GM12865 (cell line): Measurements from ENCODE around the gene KIF2C.
A peak's percentile ranks its signal among the peaks of the same experiment; 100 is the strongest.

ENCODE experiments used
- DNase-seq: peaks from one replicate; pipeline ENCODE4 v3.0.0; 2010; ENCODE audit warnings: low read depth
- H3K4me3 ChIP-seq: 2 replicates; pipeline ENCODE4 v1.5.1; 2011; ENCODE audit warnings: mild to moderate bottlenecking, low read depth, low read length, control low read depth
- TF ChIP-seq, protein P1 (sequence below): IDR thresholded peaks from 2 replicates; pipeline ENCODE4 v1.5.1; 2011; ENCODE audit warnings: low read length, control low read depth, low read depth, inconsistent platforms; ENCODE audit not compliant: insufficient read depth; ENCODE audit errors: missing control alignments

KIF2C gene

DNA sequence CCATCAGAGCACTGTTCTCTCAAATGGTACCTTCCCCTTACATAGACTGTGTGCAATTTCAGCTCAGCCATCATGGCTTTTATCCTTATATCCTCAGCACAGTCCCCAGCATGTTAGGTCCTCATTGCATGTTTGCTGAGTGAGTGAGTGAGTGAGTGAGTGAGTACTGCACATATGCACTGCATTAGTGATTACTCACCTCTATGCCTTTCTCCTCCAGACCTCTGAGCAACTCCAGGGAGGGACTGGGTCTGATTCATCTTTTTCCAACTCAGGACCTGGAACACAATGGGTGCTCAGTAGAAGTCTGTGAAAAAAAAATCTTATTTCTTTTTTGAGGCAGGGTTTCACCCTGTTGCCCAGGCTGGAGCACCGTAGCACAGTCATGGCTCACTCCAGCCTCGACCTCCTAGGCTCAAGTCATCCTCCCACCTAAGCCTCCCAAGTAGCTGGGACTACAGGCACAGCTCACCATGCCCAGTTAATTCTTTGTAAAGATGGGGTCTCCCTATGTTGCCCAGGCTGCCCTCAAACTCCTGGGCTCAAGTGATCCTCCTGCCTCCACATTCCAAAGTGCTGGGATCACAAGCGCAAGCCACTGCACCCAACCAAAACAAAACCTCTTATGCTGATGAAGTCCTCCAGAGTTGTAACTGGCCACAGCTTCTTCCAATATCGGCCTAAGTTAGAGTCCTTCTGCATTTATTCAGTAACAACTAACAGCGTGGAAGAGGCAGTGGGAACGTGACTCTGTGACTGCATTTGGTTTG is 32.3 kb upstream of the KIF2C start:
- TF ChIP-seq, protein P1, sequence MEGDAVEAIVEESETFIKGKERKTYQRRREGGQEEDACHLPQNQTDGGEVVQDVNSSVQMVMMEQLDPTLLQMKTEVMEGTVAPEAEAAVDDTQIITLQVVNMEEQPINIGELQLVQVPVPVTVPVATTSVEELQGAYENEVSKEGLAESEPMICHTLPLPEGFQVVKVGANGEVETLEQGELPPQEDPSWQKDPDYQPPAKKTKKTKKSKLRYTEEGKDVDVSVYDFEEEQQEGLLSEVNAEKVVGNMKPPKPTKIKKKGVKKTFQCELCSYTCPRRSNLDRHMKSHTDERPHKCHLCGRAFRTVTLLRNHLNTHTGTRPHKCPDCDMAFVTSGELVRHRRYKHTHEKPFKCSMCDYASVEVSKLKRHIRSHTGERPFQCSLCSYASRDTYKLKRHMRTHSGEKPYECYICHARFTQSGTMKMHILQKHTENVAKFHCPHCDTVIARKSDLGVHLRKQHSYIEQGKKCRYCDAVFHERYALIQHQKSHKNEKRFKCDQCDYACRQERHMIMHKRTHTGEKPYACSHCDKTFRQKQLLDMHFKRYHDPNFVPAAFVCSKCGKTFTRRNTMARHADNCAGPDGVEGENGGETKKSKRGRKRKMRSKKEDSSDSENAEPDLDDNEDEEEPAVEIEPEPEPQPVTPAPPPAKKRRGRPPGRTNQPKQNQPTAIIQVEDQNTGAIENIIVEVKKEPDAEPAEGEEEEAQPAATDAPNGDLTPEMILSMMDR: no peak
- DNase-seq: no peak
- H3K4me3 ChIP-seq: no peak overlapping the region

- TF ChIP-seq, protein P1: peak; percentile 55
- H3K4me3 ChIP-seq: no peak overlapping the region
- peak; percentile 56 for DNase-seq
These were observed 31.4 kb upstream of the KIF2C start for GRCh38 chr1:44707959-44708831.

- TF ChIP-seq, protein P1: no peak
- peak; percentile 74 for DNase-seq
- no peak overlapping the region for H3K4me3 ChIP-seq
These were observed 26.3 kb upstream of the KIF2C start for GRCh38 chr1:44713321-44713781.

DNA sequence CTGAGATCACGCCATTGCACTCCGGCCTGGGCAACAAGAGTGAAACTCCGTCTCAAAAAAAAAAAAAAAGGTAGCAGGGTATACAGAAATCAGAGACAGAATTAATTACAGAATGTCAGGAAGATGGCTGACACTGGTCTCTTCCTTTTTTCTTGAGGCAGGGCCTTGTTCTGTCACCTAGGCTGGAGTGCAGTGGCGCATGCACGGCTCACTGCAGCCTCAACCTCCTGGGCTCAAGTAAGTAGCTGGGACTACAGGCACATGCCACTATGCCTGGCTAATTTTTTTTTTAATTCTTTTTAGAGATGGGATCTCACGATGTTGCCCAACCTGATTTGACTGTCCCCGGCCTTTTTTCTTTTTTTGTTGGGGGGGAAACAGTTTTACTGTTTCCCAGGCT is 25.1 kb upstream of the KIF2C start:
- no peak for DNase-seq
- H3K4me3 ChIP-seq: no peak overlapping the region
- TF ChIP-seq, protein P1: no peak

DNA sequence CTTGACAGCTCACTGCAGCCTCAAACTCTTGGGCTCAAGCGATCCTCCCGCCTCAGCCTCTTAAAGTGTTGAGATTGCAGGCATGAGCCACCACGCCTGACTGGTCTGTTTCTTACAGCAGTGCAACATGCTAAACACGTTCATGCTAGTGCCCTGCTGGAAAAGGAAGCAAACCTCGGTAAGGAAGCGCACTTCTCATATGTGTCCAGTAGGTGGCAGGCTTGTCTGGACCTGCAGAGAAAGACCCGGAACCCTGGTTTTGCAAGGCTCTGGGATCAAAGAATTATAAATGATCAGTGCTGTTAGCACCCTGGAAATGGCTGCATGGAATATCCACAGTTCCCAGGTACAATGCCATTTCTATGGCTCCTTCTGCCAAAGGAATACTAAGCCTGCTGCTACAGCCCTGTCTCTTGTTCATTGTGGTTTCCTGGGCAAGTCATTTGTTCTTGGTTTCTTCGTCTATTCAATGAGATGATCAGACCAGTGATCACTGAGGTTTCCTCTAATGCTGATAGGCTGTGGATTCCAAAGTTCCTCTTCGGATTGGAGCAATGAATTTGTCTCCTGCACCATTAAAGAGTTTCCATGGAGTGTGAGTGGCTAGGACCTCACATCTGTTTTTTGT is 24.6 kb upstream of the KIF2C start:
- no peak overlapping the region for H3K4me3 ChIP-seq
- TF ChIP-seq, protein P1: peak; percentile 94
- peak; percentile 89 for DNase-seq

GRCh38 chr1:44717156-44717555 is 22.5 kb upstream of the KIF2C start:
- TF ChIP-seq, protein P1: no peak
- no peak for DNase-seq
- no peak overlapping the region for H3K4me3 ChIP-seq
